ENCODE data around the gene ZNF267. TPM values are rescaled to one million over a fixed set of nuclear protein-coding genes. Genes with fewer than 3 reads are reported as not detected.

ZNF267 gene
- total and polyA plus RNA-seq, 2 of the 8 experiments (the other 6 are each of a cell fraction or from before 2014, with no cell fraction given) = 5.5 to 28.3 TPM

DNA sequence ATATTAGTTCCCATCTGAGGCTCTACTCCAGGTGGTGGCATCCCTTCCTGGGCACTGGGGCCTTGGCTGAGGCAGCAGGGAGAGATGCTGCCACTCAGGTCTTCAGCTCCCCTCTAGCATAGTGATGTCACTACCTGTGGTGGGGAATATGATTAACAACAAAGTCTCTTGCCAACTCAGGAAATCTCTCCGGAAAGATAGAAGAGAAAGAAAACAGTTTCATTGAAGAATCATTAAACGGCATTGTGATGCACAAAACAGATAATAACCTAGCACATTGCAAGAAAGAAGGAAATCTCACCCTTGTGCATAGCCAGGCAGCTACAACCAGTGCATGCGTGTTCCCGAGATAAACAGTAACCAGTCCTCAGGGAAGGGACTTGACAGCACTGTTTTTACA lies 12.2 kb upstream of the ZNF267 start:
- H3K23me2 ChIP-seq (ENCODE audit: low read depth, low read length) = no peaks in the 10 kb centered on the region
- FAIRE-seq (no peak), DNase-seq (ENCODE audit: low read depth in 1 of 2, low spot score in 2 of 2) (no peak)
- no peak overlapping the region for H2AFZ ChIP-seq (ENCODE audit: low read length)
- H4K20me1 ChIP-seq (replicated peaks in 1 of 2; ENCODE audit: control insufficient read depth in 1 of 2, insufficient read depth in 2 of 2, low read length in 2 of 2) = no peaks in the 10 kb centered on the region
- no peaks in the 10 kb centered on the region for H3K4me1 ChIP-seq (replicated peaks in 1 of 4; ENCODE audit: control insufficient read depth in 3 of 4, insufficient read depth in 4 of 4, low read length in 3 of 4)
- POLR2A ChIA-PET (ENCODE audit: partially characterized antibody) = interaction anchor here (0.7 kb wide), 1 partner anchor 12 kb away, joined by 3 read pairs; the partner anchor contains the start of gene ZNF267
- H3K23ac ChIP-seq (ENCODE audit: insufficient read length) = no peak overlapping the region
- no peaks in the 10 kb centered on the region for H3K36me3 ChIP-seq (ENCODE audit: control insufficient read depth in 2 of 4, insufficient read depth in 4 of 4, low read length in 3 of 4)
- no peak overlapping the region for H3K4me2 ChIP-seq (ENCODE audit: insufficient read depth in 1 of 2, low read depth in 2 of 2, low read length in 2 of 2)
- no peak overlapping the region for H3K14ac ChIP-seq (ENCODE audit: insufficient read length)
- no peak overlapping the region for H4K91ac ChIP-seq (replicated peaks; ENCODE audit: insufficient read length, low read length)
- no peak overlapping the region for H3K56ac ChIP-seq (replicated peaks; ENCODE audit: insufficient read length, low read depth, low read length)
- peaks cover 24 to 29% of the 10 kb centered on the region in 2 experiments for H3K9me3 ChIP-seq (ENCODE audit: insufficient read depth in 2 of 2, low read depth in 1 of 2, low read length in 1 of 2)
- H4K5ac ChIP-seq (ENCODE audit: insufficient read length, low read depth, low read length) = no peak overlapping the region
- 83% methylated on average over 4 of the region's 4 CpGs; no CpG with 5 or more reads in 1 of the 2 experiments for WGBS, 2 experiments (ENCODE audit: extremely low coverage in 1 of 2, insufficient coverage in 1 of 2, insufficient read length in 1 of 2, insufficient replicate concordance in 2 of 2, low coverage in 1 of 2, low lambda C conversion rate in 2 of 2, missing lambda C conversion rate in 1 of 2)
- H4K8ac ChIP-seq (ENCODE audit: extremely low read depth, insufficient read depth, low read length) = no peak overlapping the region
- H2BK20ac ChIP-seq (ENCODE audit: low read length) = no peak overlapping the region
- no peak overlapping the region for H3K27ac ChIP-seq (ENCODE audit: low read depth, low read length)
- H2BK12ac ChIP-seq (ENCODE audit: low read depth, low read length) = no peak overlapping the region
- no peak overlapping the region for H2AK5ac ChIP-seq (ENCODE audit: low read depth, low read length)
- no peak overlapping the region for H3K4ac ChIP-seq (replicated peaks; ENCODE audit: insufficient read length, low read depth, low read length)
- no peak overlapping the region for H3K18ac ChIP-seq (ENCODE audit: extremely low read depth, low read length)
- H3K79me1 ChIP-seq (ENCODE audit: low read depth, low read length) = no peaks in the 10 kb centered on the region
- H2BK5ac ChIP-seq (ENCODE audit: low read depth, low read length) = no peak overlapping the region
- H3K9ac ChIP-seq (replicated peaks in 1 of 4; ENCODE audit: extremely low read depth in 1 of 4, low read depth in 3 of 4, low read length in 3 of 4) = no peak overlapping the region
- no peak overlapping the region for H2BK120ac ChIP-seq (replicated peaks; ENCODE audit: low read depth, low read length)
- no peak overlapping the region for H3K4me3 ChIP-seq (ENCODE audit: extremely low read depth in 1 of 4, insufficient read depth in 2 of 4, low read depth in 3 of 4, low read length in 4 of 4)
- H2BK15ac ChIP-seq (ENCODE audit: low read length) = no peak overlapping the region
- no peaks in the 10 kb centered on the region for H3K79me2 ChIP-seq (ENCODE audit: control insufficient read depth in 1 of 2, insufficient read depth in 2 of 2, low read length in 2 of 2)
- no peaks in the 10 kb centered on the region for H3K27me3 ChIP-seq (replicated peaks in 1 of 4; ENCODE audit: control insufficient read depth in 3 of 4, extremely low read depth in 1 of 4, insufficient read depth in 3 of 4, low read length in 3 of 4)
- CTCF ChIA-PET (ENCODE audit: partially characterized antibody) = no interaction called here
- no peak for TF ChIP-seq KDM5A (IDR thresholded peaks at IDR 0.05; ENCODE audit: low read length)
- no peak for TF ChIP-seq GTF2F1 (IDR thresholded peaks at IDR 0.05; ENCODE audit: borderline replicate concordance, low read depth, low read length)
- no peak for TF ChIP-seq POU5F1 (IDR thresholded peaks at IDR 0.05; ENCODE audit: low read depth, low read length)
- TF ChIP-seq SAP30 (IDR thresholded peaks at IDR 0.05; ENCODE audit: insufficient read depth, insufficient replicate concordance, low read length) = no peak
- TF ChIP-seq, protein P1, sequence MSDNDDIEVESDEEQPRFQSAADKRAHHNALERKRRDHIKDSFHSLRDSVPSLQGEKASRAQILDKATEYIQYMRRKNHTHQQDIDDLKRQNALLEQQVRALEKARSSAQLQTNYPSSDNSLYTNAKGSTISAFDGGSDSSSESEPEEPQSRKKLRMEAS (IDR thresholded peaks at IDR 0.05) = no peak
- TF ChIP-seq, protein P2, sequence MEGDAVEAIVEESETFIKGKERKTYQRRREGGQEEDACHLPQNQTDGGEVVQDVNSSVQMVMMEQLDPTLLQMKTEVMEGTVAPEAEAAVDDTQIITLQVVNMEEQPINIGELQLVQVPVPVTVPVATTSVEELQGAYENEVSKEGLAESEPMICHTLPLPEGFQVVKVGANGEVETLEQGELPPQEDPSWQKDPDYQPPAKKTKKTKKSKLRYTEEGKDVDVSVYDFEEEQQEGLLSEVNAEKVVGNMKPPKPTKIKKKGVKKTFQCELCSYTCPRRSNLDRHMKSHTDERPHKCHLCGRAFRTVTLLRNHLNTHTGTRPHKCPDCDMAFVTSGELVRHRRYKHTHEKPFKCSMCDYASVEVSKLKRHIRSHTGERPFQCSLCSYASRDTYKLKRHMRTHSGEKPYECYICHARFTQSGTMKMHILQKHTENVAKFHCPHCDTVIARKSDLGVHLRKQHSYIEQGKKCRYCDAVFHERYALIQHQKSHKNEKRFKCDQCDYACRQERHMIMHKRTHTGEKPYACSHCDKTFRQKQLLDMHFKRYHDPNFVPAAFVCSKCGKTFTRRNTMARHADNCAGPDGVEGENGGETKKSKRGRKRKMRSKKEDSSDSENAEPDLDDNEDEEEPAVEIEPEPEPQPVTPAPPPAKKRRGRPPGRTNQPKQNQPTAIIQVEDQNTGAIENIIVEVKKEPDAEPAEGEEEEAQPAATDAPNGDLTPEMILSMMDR (IDR thresholded peaks at IDR 0.05; ENCODE audit: control extremely low read depth in 1 of 3, insufficient read depth in 1 of 3, low read depth in 1 of 3, low read length in 3 of 3) = no peak
- TF ChIP-seq TBP (IDR thresholded peaks at IDR 0.05; ENCODE audit: low read depth, low read length) = no peak
- no peak for TF ChIP-seq SUZ12 (IDR thresholded peaks at IDR 0.05; ENCODE audit: low read length)
- TF ChIP-seq SIX5 (IDR thresholded peaks at IDR 0.05; ENCODE audit: low read depth, low read length) = no peak
- no peak for TF ChIP-seq NRF1 (IDR thresholded peaks at IDR 0.05; ENCODE audit: low read depth, low read length)
- TF ChIP-seq CEBPB (IDR thresholded peaks at IDR 0.05; ENCODE audit: low read depth, low read length) = no peak
- no peak for TF ChIP-seq ASH2L (IDR thresholded peaks at IDR 0.05; ENCODE audit: low read length)
